Neural cell (in vitro differentiated cells): Measurements from ENCODE around the gene ENO1.

Source experiments
- EZH2 ChIP-seq: fragments of 200-600, 300-800 bp; shearing (Covaris generic), sonication (generic); IDR thresholded peaks from 2 replicates; pipeline ENCODE4 v1.6.1; 2014; ENCODE audit warnings: antibody characterized with exemption, low read length, borderline replicate concordance, mild to moderate bottlenecking; ENCODE audit not compliant: insufficient read depth, poor library complexity, severe bottlenecking
- MXI1 ChIP-seq: fragments of 450-650 bp; conservative IDR thresholded peaks from 2 replicates; pipeline ENCODE4 v1.6.1; 2014; ENCODE audit warnings: antibody characterized with exemption, mild to moderate bottlenecking; ENCODE audit not compliant: poor library complexity, severe bottlenecking
- TF ChIP-seq, protein P1 (sequence below): fragments of 450-650 bp; IDR thresholded peaks from 2 replicates; pipeline ENCODE4 v1.5.1; 2014; ENCODE audit warnings: antibody characterized with exemption, mild to moderate bottlenecking, moderate library complexity; ENCODE audit not compliant: poor library complexity, severe bottlenecking
- TF ChIP-seq, protein P2 (sequence below): IDR thresholded peaks from 2 replicates; pipeline ENCODE4 v1.6.1; 2012; ENCODE audit warnings: borderline replicate concordance

- TF ChIP-seq, protein P1, sequence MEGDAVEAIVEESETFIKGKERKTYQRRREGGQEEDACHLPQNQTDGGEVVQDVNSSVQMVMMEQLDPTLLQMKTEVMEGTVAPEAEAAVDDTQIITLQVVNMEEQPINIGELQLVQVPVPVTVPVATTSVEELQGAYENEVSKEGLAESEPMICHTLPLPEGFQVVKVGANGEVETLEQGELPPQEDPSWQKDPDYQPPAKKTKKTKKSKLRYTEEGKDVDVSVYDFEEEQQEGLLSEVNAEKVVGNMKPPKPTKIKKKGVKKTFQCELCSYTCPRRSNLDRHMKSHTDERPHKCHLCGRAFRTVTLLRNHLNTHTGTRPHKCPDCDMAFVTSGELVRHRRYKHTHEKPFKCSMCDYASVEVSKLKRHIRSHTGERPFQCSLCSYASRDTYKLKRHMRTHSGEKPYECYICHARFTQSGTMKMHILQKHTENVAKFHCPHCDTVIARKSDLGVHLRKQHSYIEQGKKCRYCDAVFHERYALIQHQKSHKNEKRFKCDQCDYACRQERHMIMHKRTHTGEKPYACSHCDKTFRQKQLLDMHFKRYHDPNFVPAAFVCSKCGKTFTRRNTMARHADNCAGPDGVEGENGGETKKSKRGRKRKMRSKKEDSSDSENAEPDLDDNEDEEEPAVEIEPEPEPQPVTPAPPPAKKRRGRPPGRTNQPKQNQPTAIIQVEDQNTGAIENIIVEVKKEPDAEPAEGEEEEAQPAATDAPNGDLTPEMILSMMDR: no peak
- TF ChIP-seq, protein P2, sequence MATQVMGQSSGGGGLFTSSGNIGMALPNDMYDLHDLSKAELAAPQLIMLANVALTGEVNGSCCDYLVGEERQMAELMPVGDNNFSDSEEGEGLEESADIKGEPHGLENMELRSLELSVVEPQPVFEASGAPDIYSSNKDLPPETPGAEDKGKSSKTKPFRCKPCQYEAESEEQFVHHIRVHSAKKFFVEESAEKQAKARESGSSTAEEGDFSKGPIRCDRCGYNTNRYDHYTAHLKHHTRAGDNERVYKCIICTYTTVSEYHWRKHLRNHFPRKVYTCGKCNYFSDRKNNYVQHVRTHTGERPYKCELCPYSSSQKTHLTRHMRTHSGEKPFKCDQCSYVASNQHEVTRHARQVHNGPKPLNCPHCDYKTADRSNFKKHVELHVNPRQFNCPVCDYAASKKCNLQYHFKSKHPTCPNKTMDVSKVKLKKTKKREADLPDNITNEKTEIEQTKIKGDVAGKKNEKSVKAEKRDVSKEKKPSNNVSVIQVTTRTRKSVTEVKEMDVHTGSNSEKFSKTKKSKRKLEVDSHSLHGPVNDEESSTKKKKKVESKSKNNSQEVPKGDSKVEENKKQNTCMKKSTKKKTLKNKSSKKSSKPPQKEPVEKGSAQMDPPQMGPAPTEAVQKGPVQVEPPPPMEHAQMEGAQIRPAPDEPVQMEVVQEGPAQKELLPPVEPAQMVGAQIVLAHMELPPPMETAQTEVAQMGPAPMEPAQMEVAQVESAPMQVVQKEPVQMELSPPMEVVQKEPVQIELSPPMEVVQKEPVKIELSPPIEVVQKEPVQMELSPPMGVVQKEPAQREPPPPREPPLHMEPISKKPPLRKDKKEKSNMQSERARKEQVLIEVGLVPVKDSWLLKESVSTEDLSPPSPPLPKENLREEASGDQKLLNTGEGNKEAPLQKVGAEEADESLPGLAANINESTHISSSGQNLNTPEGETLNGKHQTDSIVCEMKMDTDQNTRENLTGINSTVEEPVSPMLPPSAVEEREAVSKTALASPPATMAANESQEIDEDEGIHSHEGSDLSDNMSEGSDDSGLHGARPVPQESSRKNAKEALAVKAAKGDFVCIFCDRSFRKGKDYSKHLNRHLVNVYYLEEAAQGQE: no peak
- TF ChIP-seq EZH2 (no peak), MXI1 (no peak)
Observed at GRCh38 chr1:8863794-8864233, 14.7 kb downstream of the ENO1 start.
